Osteoblast (primary cell): ENCODE measurements around the gene SMG5. TPM values are rescaled to one million over a fixed set of nuclear protein-coding genes. Genes with fewer than 3 reads are reported as not detected.

Source experiments
- DNase-seq: peaks from one replicate; pipeline ENCODE4 v3.0.0; 2011; ENCODE audit warnings: low spot score, mixed read lengths; ENCODE audit not compliant: insufficient read length; ENCODE audit errors: missing footprints
- H2AFZ ChIP-seq: 2 replicates; pipeline ENCODE4 v1.6.0; 2011; ENCODE audit warnings: mild to moderate bottlenecking, low read length
- H3K27ac ChIP-seq: 2 replicates; pipeline ENCODE4 v1.5.1; 2011; ENCODE audit warnings: mild to moderate bottlenecking, low read depth, low read length, moderate library complexity
- H3K27me3 ChIP-seq: 2 replicates; pipeline ENCODE4 v1.6.0; 2012; ENCODE audit warnings: mild to moderate bottlenecking, control low read depth, inconsistent platforms, low read length, moderate library complexity; ENCODE audit not compliant: insufficient read depth
- H3K36me3 ChIP-seq: 2 replicates; pipeline ENCODE4 v1.5.1; 2011; ENCODE audit warnings: mild to moderate bottlenecking, low read length, control low read depth, moderate library complexity; ENCODE audit not compliant: insufficient read depth
- H3K4me1 ChIP-seq: 2 replicates; pipeline ENCODE4 v1.5.1; 2011; ENCODE audit warnings: mild to moderate bottlenecking, low read length, control low read depth, moderate library complexity; ENCODE audit not compliant: insufficient read depth
- H3K4me2 ChIP-seq: 2 replicates; pipeline ENCODE4 v1.6.0; 2011; ENCODE audit warnings: mild to moderate bottlenecking, low read length; ENCODE audit not compliant: insufficient read depth
- H3K4me3 ChIP-seq: fragments of 200-600 bp; sonication (generic); 3 replicates; pipeline ENCODE4 v1.5.1; 2012; ENCODE audit warnings: mild to moderate bottlenecking, low read length, inconsistent platforms; ENCODE audit not compliant: insufficient read depth
- H3K79me2 ChIP-seq: 2 replicates; pipeline ENCODE4 v1.6.0; 2012; ENCODE audit warnings: mild to moderate bottlenecking, low read length, control low read depth, inconsistent platforms; ENCODE audit not compliant: insufficient read depth
- H3K9me3 ChIP-seq: 2 replicates; pipeline ENCODE4 v1.5.1; 2011; ENCODE audit warnings: low read depth, low read length, control low read depth
- H4K20me1 ChIP-seq: 2 replicates; pipeline ENCODE4 v1.6.0; 2012; ENCODE audit warnings: mild to moderate bottlenecking, low read length, control low read depth; ENCODE audit not compliant: insufficient read depth
- CTCF ChIP-seq: IDR thresholded peaks from 2 replicates; pipeline ENCODE4 v1.5.1; 2011; ENCODE audit warnings: mild to moderate bottlenecking, low read depth, low read length, moderate library complexity; ENCODE audit errors: extremely low read depth
- total RNA-seq: library from RNA; depleted of rRNA; stranded (reverse); fragments of >200 nt; gene quantifications from 2 replicates; pipeline ENCODE4 v1.2.3, GENCODE V29; 2012

The SMG5 gene
- total RNA-seq, 1 donor = 50.7 TPM

GRCh38 chr1:156276532-156276931 is 6.1 kb downstream of the SMG5 start:
- peaks cover 14% of the 10 kb centered on the region for H3K4me1 ChIP-seq
- peaks cover 41% of the 10 kb centered on the region for H3K79me2 ChIP-seq
- peak overlapping the region; percentile 17 for H3K27ac ChIP-seq
- peaks cover 74% of the 10 kb centered on the region for H3K36me3 ChIP-seq
- TF ChIP-seq CTCF = no peak
- no peaks in the 10 kb centered on the region for H3K27me3 ChIP-seq
- DNase-seq = no peak
- no peak overlapping the region for H2AFZ ChIP-seq
- H3K4me2 ChIP-seq = no peak overlapping the region
- H3K9me3 ChIP-seq = no peaks in the 10 kb centered on the region
- peaks cover 37% of the 10 kb centered on the region for H4K20me1 ChIP-seq
- no peak overlapping the region for H3K4me3 ChIP-seq

GRCh38 chr1:156270314-156270713 is 12.3 kb downstream of the SMG5 start:
- Histone ChIP-seq H3K4me2 (no peak overlapping the region), H2AFZ (no peak overlapping the region), H3K79me2 (peaks cover 3% of the 10 kb centered on the region), H3K36me3 (peaks cover 86% of the 10 kb centered on the region), H3K27ac (no peak overlapping the region), H4K20me1 (peaks cover 12% of the 10 kb centered on the region), H3K4me3 (no peak overlapping the region), H3K27me3 (no peaks in the 10 kb centered on the region), H3K9me3 (no peaks in the 10 kb centered on the region), H3K4me1 (no peaks in the 10 kb centered on the region)
- TF ChIP-seq CTCF = no peak
- no peak for DNase-seq

GRCh38 chr1:156268336-156268735 is 14.3 kb downstream of the SMG5 start:
- H3K79me2 ChIP-seq = no peaks in the 10 kb centered on the region
- H2AFZ ChIP-seq = no peak overlapping the region
- TF ChIP-seq CTCF = no peak
- peaks cover 3% of the 10 kb centered on the region for H3K4me1 ChIP-seq
- peaks cover 76% of the 10 kb centered on the region for H3K36me3 ChIP-seq
- H3K4me2 ChIP-seq = no peak overlapping the region
- no peaks in the 10 kb centered on the region for H3K9me3 ChIP-seq
- H3K4me3 ChIP-seq = no peak overlapping the region
- peaks cover 11% of the 10 kb centered on the region for H4K20me1 ChIP-seq
- peak; percentile 71 for DNase-seq
- H3K27ac ChIP-seq = peak overlapping the region; percentile 24
- no peaks in the 10 kb centered on the region for H3K27me3 ChIP-seq

GRCh38 chr1:156266051-156266450 is 16.6 kb downstream of the SMG5 start:
- Histone ChIP-seq H3K36me3 (peaks cover 72% of the 10 kb centered on the region), H3K9me3 (no peaks in the 10 kb centered on the region), H2AFZ (no peak overlapping the region), H3K4me2 (no peak overlapping the region), H3K27me3 (no peaks in the 10 kb centered on the region), H3K4me3 (no peak overlapping the region), H3K79me2 (peaks cover 2% of the 10 kb centered on the region), H3K4me1 (peaks cover 15% of the 10 kb centered on the region), H4K20me1 (peaks cover 22% of the 10 kb centered on the region), H3K27ac (no peak overlapping the region)
- no peak for TF ChIP-seq CTCF
- no peak for DNase-seq
